ENCODE data around the gene TAF7L. TPM values are rescaled to one million over a fixed set of nuclear protein-coding genes. Genes with fewer than 3 reads are reported as not detected.
"Not testable (repeated sequence)": the region's sequence is repeated elsewhere in the genome, so short reads cannot be mapped to it uniquely, and the experiment has no call there.

TAF7L gene
- total RNA-seq (2014; rRNA removed; shearing (Covaris generic)), result not detected in 2 replicates

GRCh38 chrX:101290957-101291603 lies at the start of gene TAF7L:
Gene TAF7L, minus strand, starts transcription at chrX:101291334. Its CDS starts 3,791 bp downstream, at chrX:101287543.
- no peak for DNase-seq (ENCODE audit: low spot score)
- in situ Hi-C loops (cut with HindIII; ENCODE audit: low sequenced_read_pairs), result no loop called here

GRCh38 chrX:101337776-101338271 lies 46.7 kb upstream of the TAF7L start:
- in situ Hi-C loops (cut with HindIII; ENCODE audit: low sequenced_read_pairs), result no loop called here
- DNase-seq (ENCODE audit: low spot score), result no peak

DNA sequence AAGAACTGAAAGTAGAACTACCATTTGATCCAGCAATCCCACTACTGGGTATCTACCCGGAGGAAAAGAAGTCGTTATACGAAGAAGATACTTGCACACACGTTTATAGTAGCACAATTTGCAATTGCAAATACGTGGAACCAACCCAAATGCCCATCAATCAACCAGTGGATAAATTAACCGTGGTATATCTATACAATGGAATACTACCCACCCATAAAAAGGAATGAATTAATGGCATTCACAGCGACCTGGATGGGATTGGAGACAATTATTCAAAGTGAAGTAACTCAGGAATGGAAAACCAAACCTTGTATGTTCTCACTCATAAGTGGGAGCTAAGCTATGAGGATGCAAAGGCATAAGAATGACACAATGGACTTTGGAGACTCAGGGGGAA lies 43.2 kb upstream of the TAF7L start:
- DNase-seq (ENCODE audit: low spot score); in situ Hi-C loops (cut with HindIII; ENCODE audit: low sequenced_read_pairs): not testable (repeated sequence)

GRCh38 chrX:101326600-101326999 lies 35.5 kb upstream of the TAF7L start:
- in situ Hi-C loops (cut with HindIII; ENCODE audit: low sequenced_read_pairs), result not testable (repeated sequence)

DNA sequence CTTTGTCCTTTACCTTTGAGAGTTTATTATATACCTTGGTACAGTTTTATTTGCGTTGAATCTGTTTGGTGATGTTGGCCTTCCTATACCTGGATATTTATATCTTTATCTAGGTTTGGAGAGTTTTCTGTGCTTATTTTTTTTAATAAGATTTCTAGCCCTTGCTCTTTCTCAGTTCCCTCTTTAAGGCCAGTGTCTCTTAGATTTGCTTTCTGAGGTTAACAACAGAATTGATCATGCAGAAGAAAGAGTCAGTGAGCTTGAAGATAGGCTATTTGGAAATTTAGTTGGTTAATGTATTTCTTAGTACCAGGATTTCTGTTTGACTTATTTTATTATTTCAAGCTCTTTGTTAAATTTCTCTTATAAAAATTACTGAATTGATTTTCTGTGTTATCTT lies 12.7 kb upstream of the TAF7L start:
- DNase-seq (ENCODE audit: low spot score), result no peak
- in situ Hi-C loops (cut with HindIII; ENCODE audit: low sequenced_read_pairs), result no loop called here

More at GRCh38 chrX:101326600-101326999, 35.5 kb upstream of the TAF7L start:
- DNase-seq (ENCODE audit: low spot score), result not testable (repeated sequence)

- in situ Hi-C loops (cut with HindIII; ENCODE audit: low sequenced_read_pairs); DNase-seq (ENCODE audit: low spot score): not testable (repeated sequence)
These were observed 4.5 kb upstream of the TAF7L start for GRCh38 chrX:101295603-101296002.

DNA sequence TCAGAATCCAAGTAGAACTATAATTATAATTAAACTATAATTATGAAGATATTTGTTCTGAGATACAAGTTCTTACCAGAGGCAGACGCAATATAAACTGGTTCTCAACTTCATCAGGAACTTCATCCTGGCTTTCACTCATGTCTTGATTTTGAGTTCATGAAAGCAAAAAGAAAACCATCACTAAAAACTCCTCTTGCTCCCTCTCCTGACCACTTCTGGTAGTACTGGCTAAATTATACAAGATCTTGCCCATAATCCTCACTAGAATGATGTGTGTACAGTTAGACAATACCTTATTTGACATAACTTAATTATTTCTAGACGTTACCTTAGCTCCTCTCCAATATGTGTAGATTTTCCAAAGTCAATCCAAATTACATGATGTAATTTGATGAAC lies 3.7 kb downstream of the TAF7L start:
- DNase-seq (ENCODE audit: low spot score), result peak; percentile 46
- in situ Hi-C loops (cut with HindIII; ENCODE audit: low sequenced_read_pairs), result no loop called here

DNA sequence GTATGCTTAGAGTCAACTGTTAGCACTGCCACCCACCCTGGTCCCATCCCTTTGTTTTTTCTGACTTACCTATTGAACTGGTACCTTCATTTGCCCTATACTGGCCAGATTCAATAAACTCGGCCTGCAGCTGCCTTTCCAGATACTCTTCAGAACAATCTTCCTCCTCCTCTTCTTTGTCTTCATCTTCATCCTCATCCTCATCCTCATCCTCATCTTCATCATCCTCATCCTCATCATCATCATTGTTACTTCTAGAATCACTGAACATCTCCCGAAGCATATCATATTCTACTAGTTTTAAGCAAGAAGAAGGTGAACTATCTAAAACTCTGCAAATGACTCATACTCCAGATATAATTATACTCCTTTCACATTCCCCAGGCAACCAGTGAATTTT lies 14.9 kb downstream of the TAF7L start:
- DNase-seq (ENCODE audit: low spot score), result no peak
- in situ Hi-C loops (cut with HindIII; ENCODE audit: low sequenced_read_pairs), result no loop called here

GRCh38 chrX:101274198-101274597 lies 16.9 kb downstream of the TAF7L start:
- no peak for DNase-seq (ENCODE audit: low spot score)
- in situ Hi-C loops (cut with HindIII; ENCODE audit: low sequenced_read_pairs), result no loop called here

DNA sequence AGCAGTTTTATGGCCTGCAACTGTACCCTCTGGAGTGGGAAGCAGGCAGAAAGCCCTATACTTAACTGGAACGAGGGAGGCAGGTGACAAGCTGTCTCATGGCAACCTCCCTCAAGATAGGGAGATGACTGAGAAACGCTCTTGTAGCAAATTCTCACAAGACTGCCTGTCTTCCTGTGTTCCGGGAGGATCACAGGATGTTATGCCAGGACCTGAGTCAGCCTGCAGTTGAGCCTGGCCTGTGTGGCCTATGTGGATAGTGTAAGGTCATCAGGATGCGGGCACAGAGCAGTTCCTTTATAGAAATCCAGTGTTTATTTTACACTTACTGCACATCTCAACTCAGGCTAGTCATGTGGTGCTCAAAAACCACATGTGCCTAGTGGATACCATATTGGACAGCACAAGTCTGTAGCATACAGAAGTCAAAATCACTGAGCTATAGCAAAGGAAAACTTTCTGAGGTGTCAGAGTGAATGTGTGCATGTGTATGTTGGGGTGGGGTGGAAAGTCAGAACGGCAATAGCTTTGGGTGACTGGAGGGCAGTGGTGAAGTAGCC lies 25.2 kb downstream of the TAF7L start:
- no peak for DNase-seq (ENCODE audit: low spot score)
- in situ Hi-C loops (cut with HindIII; ENCODE audit: low sequenced_read_pairs), result no loop called here

DNA sequence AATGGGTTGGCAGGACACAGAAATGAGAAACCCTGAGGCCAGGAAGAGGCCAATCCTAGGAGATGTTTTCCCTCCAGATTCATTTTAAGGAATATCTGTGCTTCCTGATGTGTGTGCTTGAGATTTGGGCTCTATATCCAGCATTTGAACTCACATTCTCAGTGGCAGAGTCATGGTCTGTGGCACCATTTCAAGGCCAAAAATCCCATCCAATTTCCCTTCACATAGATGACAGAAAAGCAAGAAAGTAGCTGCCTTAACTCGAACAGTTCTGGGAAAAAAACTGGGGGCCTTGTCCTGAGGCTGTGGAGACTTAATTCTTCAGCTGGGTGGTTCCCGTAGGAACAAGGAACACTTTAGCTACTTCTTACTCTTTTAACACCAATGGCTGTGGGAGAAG lies 27.4 kb downstream of the TAF7L start:
- no peak for DNase-seq (ENCODE audit: low spot score)
- in situ Hi-C loops (cut with HindIII; ENCODE audit: low sequenced_read_pairs), result no loop called here

GRCh38 chrX:101262590-101262989 lies 28.5 kb downstream of the TAF7L start:
- DNase-seq (ENCODE audit: low spot score), result no peak
- in situ Hi-C loops (cut with HindIII; ENCODE audit: low sequenced_read_pairs), result no loop called here

DNA sequence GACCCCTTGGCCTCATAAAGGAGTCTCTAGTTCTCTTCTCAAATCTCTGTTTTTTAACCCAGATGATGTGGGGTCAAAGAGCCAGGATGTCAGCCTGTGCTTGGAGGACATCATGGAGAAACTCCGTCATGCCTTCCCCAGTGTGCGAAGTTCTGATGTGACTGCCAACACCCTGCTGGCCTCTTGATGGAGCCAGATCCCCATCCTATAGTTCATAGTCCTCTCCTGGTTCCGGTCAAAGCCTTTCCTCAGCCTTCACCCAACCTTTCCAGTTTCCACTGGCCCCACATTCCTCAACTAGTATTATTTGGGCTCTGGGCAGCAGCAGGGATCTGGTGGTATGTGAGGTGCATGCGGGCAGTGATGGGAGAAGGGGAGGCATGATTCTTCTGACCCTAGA lies 30.7 kb downstream of the TAF7L start:
- no peak for DNase-seq (ENCODE audit: low spot score)
- in situ Hi-C loops (cut with HindIII; ENCODE audit: low sequenced_read_pairs), result no loop called here

DNA sequence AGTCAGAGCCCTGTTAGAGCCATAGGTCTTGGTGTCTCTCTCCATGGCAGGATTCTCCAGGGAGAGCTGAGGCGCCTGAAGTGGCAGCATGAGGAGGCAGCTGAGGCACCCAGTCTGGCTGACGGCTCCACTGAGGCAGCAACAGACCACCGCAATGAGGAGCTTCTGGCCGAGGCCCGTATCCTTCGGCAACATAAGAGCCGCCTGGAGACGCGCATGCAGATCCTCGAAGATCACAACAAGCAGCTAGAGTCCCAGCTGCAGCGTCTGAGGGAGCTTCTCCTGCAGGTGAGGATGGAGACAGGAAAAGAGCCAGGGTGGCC lies 32.9 kb downstream of the TAF7L start:
- no peak for DNase-seq (ENCODE audit: low spot score)
- in situ Hi-C loops (cut with HindIII; ENCODE audit: low sequenced_read_pairs), result no loop called here

DNA sequence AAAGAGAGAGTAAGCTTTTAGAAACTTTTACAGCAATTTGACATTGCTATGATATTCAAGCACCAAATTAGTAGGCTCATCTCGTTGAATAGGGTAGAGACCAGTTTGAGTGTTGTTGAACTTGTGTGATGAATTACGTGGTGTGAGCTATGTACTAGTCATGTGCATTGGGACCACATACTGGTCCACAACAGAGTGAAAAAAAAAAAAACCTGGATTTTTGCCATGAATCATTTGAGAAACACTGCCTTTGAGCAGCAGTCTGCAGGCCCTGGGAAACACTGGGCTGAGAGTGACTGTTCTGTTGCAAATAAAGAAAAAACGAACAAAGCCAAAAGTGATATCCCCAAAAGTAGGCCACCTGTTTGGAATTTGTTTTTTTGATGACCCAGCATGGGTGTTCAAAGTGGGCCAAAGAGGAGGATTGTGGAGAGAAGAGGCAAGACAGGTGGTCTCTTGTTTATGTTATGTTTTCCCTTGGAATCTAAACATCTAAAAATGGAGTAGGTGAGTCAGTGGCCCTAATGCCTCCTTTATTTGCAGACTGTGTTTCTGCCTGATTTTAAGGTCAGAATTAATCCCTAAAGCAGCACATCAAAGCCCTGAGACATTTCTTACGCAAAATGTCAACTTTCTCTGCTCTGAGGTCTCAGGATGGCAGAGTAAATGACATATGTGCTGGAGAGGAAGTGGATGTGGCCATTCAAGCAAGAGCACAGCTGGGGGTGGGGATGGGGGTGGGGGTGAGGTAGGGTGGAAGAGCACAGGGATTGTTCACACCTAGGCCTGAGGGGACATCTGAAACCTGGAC lies 33.5 kb downstream of the TAF7L start:
- no peak for DNase-seq (ENCODE audit: low spot score)
- in situ Hi-C loops (cut with HindIII; ENCODE audit: low sequenced_read_pairs), result no loop called here

- no peak for DNase-seq (ENCODE audit: low spot score)
- in situ Hi-C loops (cut with HindIII; ENCODE audit: low sequenced_read_pairs), result no loop called here
These were observed 38.5 kb downstream of the TAF7L start for GRCh38 chrX:101252634-101253033.

- in situ Hi-C loops (cut with HindIII; ENCODE audit: low sequenced_read_pairs), result no loop called here
- no peak for DNase-seq (ENCODE audit: low spot score)
These were observed 49.6 kb downstream of the TAF7L start for GRCh38 chrX:101241531-101241930.

DNA sequence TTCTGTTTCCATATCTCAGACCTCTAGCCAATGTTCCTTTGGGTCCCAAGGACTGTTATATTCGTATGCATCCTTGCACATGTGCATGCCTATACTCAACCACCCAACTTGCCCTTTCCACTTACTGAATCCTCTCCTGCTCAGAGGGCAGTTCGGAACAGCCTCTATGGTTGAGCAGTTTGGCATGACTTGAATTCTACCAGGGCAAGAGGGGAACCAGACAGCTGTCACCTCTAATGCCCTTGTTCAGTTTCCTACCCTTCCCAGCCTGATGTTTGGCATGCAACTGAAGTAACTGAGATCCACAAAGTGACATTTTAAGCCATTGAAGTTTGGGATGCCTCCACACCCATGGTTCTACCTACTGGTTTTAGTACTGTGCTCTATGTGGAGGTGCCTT lies 54.1 kb downstream of the TAF7L start:
- in situ Hi-C loops (cut with HindIII; ENCODE audit: low sequenced_read_pairs), result no loop called here
- no peak for DNase-seq (ENCODE audit: low spot score)

- no peak for DNase-seq (ENCODE audit: low spot score)
- in situ Hi-C loops (cut with HindIII; ENCODE audit: low sequenced_read_pairs), result no loop called here
These were observed 58.8 kb downstream of the TAF7L start for GRCh38 chrX:101232316-101232715.

DNA sequence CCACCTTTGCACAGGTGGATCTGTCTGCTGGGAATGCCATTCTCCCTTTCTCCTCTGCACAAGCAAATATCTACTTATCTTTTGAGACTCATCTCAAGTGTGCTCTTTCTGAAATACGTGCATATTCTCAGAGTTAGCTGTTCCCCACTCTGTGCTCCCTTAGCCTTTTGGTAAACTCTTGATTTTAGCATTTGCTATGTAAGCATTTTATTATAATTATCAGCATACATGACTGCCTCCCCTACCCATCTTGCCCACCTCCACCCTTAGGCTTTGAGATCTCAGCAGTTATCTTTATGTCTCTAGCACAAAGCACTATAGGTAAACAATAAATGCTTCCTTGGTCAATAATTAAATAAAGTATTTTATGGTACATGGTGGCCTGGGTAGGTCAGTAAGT lies 60.1 kb downstream of the TAF7L start:
- in situ Hi-C loops (cut with HindIII; ENCODE audit: low sequenced_read_pairs), result no loop called here
- no peak for DNase-seq (ENCODE audit: low spot score)
